ENCODE results near the gene AQP4. TPM values are rescaled to one million over a fixed set of nuclear protein-coding genes. Genes with fewer than 3 reads are reported as not detected.

Gene AQP4
- total and polyA plus RNA-seq, 2 donors (not counting 3 experiments of a cell fraction or from before 2014, with no cell fraction given) = not detected

- CTCF ChIA-PET = no interaction called here
- DNase-seq (ENCODE audit: low read depth, low spot score) = no peak
- Histone ChIP-seq H3K4me3 (replicated peaks in 1 of 3; ENCODE audit: insufficient read depth in 1 of 3, low read depth in 1 of 3, low read length in 3 of 3) (no peak overlapping the region), H3K79me2 (ENCODE audit: control insufficient read depth, insufficient read depth, low read length) (no peaks in the 10 kb centered on the region), H3K9me1 (replicated peaks; ENCODE audit: control insufficient read depth, extremely low read depth, insufficient read depth, low read length) (no peaks in the 10 kb centered on the region), H3K9me3 (replicated peaks; ENCODE audit: control insufficient read depth, insufficient read depth, low read length) (no peaks in the 10 kb centered on the region), H2AFZ (ENCODE audit: low read depth, low read length) (no peak overlapping the region), H3K4me1 (ENCODE audit: control insufficient read depth, extremely low read depth, insufficient read depth, low read length) (no peaks in the 10 kb centered on the region), H3K36me3 (ENCODE audit: control insufficient read depth in 2 of 2, extremely low read depth in 1 of 2, insufficient read depth in 2 of 2, low read length in 2 of 2) (no peaks in the 10 kb centered on the region), H3K27ac (ENCODE audit: insufficient read depth, low read depth, low read length) (no peak overlapping the region), H3K9ac (replicated peaks; ENCODE audit: extremely low read depth, insufficient read depth, low read length) (no peak overlapping the region), H3K4me2 (ENCODE audit: insufficient read depth, low read length) (no peak overlapping the region), H4K20me1 (replicated peaks; ENCODE audit: control insufficient read depth, extremely low read depth, insufficient read depth, low read length) (no peaks in the 10 kb centered on the region), H3K27me3 (ENCODE audit: control insufficient read depth in 2 of 2, insufficient read depth in 2 of 2, low read length in 2 of 2) (no peaks in the 10 kb centered on the region)
- FAIRE-seq = no peak
- BruUV-seq (replicated peaks) = no TSS peak
- POLR2A ChIA-PET = no interaction called here
- intact Hi-C loops (cut with micrococcal nuclease) (no loop called here), dilution Hi-C loops (cut with MboI; ENCODE audit: extremely low pct_ligation_motif_present, low sequenced_read_pairs) (no loop called here)
- TF ChIP-seq MAX (IDR thresholded peaks at IDR 0.05; ENCODE audit: insufficient read depth, insufficient read length) = no peak
- TF ChIP-seq JUN (IDR thresholded peaks at IDR 0.05; ENCODE audit: borderline replicate concordance, insufficient read depth, insufficient read length, low read depth) = no peak
- TF ChIP-seq MYC (IDR thresholded peaks at IDR 0.05; ENCODE audit: low read depth, low read length) = no peak
- TF ChIP-seq GATA2 (IDR thresholded peaks at IDR 0.05; ENCODE audit: insufficient read depth, insufficient read length, low read depth, low read length) = no peak
- no peak for TF ChIP-seq FOS (IDR thresholded peaks at IDR 0.05; ENCODE audit: borderline replicate concordance, insufficient read depth, low read length)
- no peak for TF ChIP-seq EZH2 (IDR thresholded peaks at IDR 0.05; ENCODE audit: borderline replicate concordance, low read depth, low read length, severe bottlenecking)
- TF ChIP-seq CTCF (IDR thresholded peaks at IDR 0.05; ENCODE audit: extremely low read depth in 1 of 2, insufficient read depth in 1 of 2, low read depth in 1 of 2, low read length in 2 of 2) = no peak
- no peak for TF ChIP-seq POLR2AphosphoS5 (IDR thresholded peaks at IDR 0.05; ENCODE audit: insufficient read depth, low read depth, low read length)
- no peak for TF ChIP-seq POLR2A (IDR thresholded peaks at IDR 0.05; ENCODE audit: low read depth, low read length)
These were observed 62.9 kb downstream of the AQP4 start for GRCh38 chr18:26802330-26803200.

All from endothelial cell of umbilical vein (primary cell).